Immature natural killer cell (primary cell): ENCODE results near the gene TRAF3IP1. TPM values are rescaled to one million over a fixed set of nuclear protein-coding genes. Genes with fewer than 3 reads are reported as not detected.
A peak's percentile ranks its signal among the peaks of the same experiment; 100 is the strongest.

ENCODE experiments used
- DNase-seq, 3 donors: peaks; one replicate each; pipeline ENCODE4 v3.0.0; 2022; ENCODE audit warnings: mixed read lengths in 1 of 3
- H3K27ac Mint-ChIP-seq, 6 donors: one replicate each; pipeline ENCODE4 v1.8.0; 2020; ENCODE audit warnings: mixed read lengths in 6 of 6, mild to moderate bottlenecking in 5 of 6, inconsistent platforms in 4 of 6, moderate library complexity in 3 of 6
- H3K27me3 Mint-ChIP-seq, 3 donors: one replicate each; pipeline ENCODE4 v1.8.0; 2020 to 2021; ENCODE audit warnings: low read depth in 3 of 3, mild to moderate bottlenecking in 3 of 3, mixed read lengths in 3 of 3, moderate library complexity in 3 of 3, inconsistent platforms in 1 of 3
- H3K36me3 Mint-ChIP-seq, 3 donors: one replicate each; pipeline ENCODE4 v1.8.0; 2020; ENCODE audit warnings: mixed read lengths in 3 of 3, inconsistent platforms in 2 of 3, mild to moderate bottlenecking in 2 of 3
- H3K4me1 Mint-ChIP-seq, 2 donors: one replicate each; pipeline ENCODE4 v1.8.0; 2020; ENCODE audit warnings: inconsistent platforms in 2 of 2, mild to moderate bottlenecking in 2 of 2, mixed read lengths in 2 of 2, moderate library complexity in 1 of 2
- H3K4me3 Mint-ChIP-seq, 5 donors: one replicate each; pipeline ENCODE4 v1.8.0; 2020; ENCODE audit warnings: mild to moderate bottlenecking in 5 of 5, mixed read lengths in 5 of 5, inconsistent platforms in 3 of 5, moderate library complexity in 3 of 5
- H3K9me3 Mint-ChIP-seq, 6 donors: one replicate each; pipeline ENCODE4 v1.8.0; 2020; ENCODE audit warnings: mild to moderate bottlenecking in 6 of 6, mixed read lengths in 6 of 6, inconsistent platforms in 4 of 6, moderate library complexity in 3 of 6
- polyA plus RNA-seq, 3 donors: library from polyadenylated mRNA; unstranded; fragments of 300-500 nt; fragmentation: Illumina TruSeq; gene quantifications; one replicate each; pipeline ENCODE4 v1.2.3, GENCODE V29; 2021

The TRAF3IP1 gene
- polyA plus RNA-seq, 3 donors from 2014 or later: 1.9 to 7.0 (median 2.2) TPM

- H3K27me3 Mint-ChIP-seq: peaks cover under 1 to 7% (median 4%) of the 10 kb centered on the region in 3 donors
- H3K4me3 Mint-ChIP-seq: no peak overlapping the region
- no peaks in the 10 kb centered on the region for H3K9me3 Mint-ChIP-seq
- H3K27ac Mint-ChIP-seq: no peak overlapping the region
- DNase-seq: no peak
- peaks cover 0 to 9% (median 0%) of the 10 kb centered on the region in 3 donors for H3K36me3 Mint-ChIP-seq
- H3K4me1 Mint-ChIP-seq: peaks cover 10 to 15% of the 10 kb centered on the region in 2 donors
These were observed 102.0 kb downstream of the TRAF3IP1 start for GRCh38 chr2:238422285-238422684.

GRCh38 chr2:238422940-238423339 lies 102.6 kb downstream of the TRAF3IP1 start:
- H3K36me3 Mint-ChIP-seq: peaks cover 0 to 9% (median 0%) of the 10 kb centered on the region in 3 donors
- no peak for DNase-seq
- no peak overlapping the region for H3K4me3 Mint-ChIP-seq
- H3K27ac Mint-ChIP-seq: no peak overlapping the region
- H3K4me1 Mint-ChIP-seq: peaks cover 17 to 22% of the 10 kb centered on the region in 2 donors
- H3K9me3 Mint-ChIP-seq: no peaks in the 10 kb centered on the region
- peaks cover 2 to 12% (median 11%) of the 10 kb centered on the region in 3 donors for H3K27me3 Mint-ChIP-seq

GRCh38 chr2:238423561-238424312 lies 103.4 kb downstream of the TRAF3IP1 start:
- Mint-ChIP-seq H3K4me1 (peaks cover 25 to 30% of the 10 kb centered on the region in 2 donors), H3K4me3 (peak overlapping the region in 2 of 5 donors; percentile 33 to 51), H3K36me3 (peaks cover 0 to 9% (median 0%) of the 10 kb centered on the region in 3 donors)

GRCh38 chr2:238424313-238424700 lies 104.0 kb downstream of the TRAF3IP1 start:
- Mint-ChIP-seq H3K27me3 (peaks cover 2 to 12% (median 11%) of the 10 kb centered on the region in 3 donors), H3K36me3 (peaks cover 0 to 9% (median 0%) of the 10 kb centered on the region in 3 donors), H3K9me3 (no peaks in the 10 kb centered on the region), H3K4me3 (peak overlapping the region; percentile 33 to 73 (median 59)), H3K27ac (peak overlapping the region in 5 of 6 donors; percentile 50 to 86 (median 77)), H3K4me1 (peaks cover 30 to 36% of the 10 kb centered on the region in 2 donors)
- DNase-seq: no peak

More at GRCh38 chr2:238423561-238424312, 103.4 kb downstream of the TRAF3IP1 start:
- no peaks in the 10 kb centered on the region for H3K9me3 Mint-ChIP-seq
- DNase-seq: no peak
- peaks cover 2 to 12% (median 11%) of the 10 kb centered on the region in 3 donors for H3K27me3 Mint-ChIP-seq
- H3K27ac Mint-ChIP-seq: peak overlapping the region in 2 of 6 donors; percentile 67 to 81

- peak overlapping the region; percentile 51 to 89 (median 89) for H3K4me3 Mint-ChIP-seq
- no peaks in the 10 kb centered on the region for H3K9me3 Mint-ChIP-seq
- H3K27ac Mint-ChIP-seq: peak overlapping the region; percentile 84 to 97 (median 94)
- DNase-seq: no peak
- peaks cover 40 to 48% of the 10 kb centered on the region in 2 donors for H3K4me1 Mint-ChIP-seq
- H3K36me3 Mint-ChIP-seq: peaks cover 2 to 8% (median 6%) of the 10 kb centered on the region in 3 donors
- H3K27me3 Mint-ChIP-seq: peaks cover 2 to 12% (median 11%) of the 10 kb centered on the region in 3 donors
These were observed 105.2 kb downstream of the TRAF3IP1 start for GRCh38 chr2:238425505-238425978.

GRCh38 chr2:238425979-238426567 lies 105.8 kb downstream of the TRAF3IP1 start:
- peak overlapping the region; percentile 89 to 94 (median 89) for H3K4me3 Mint-ChIP-seq
- peaks cover 3 to 8% (median 7%) of the 10 kb centered on the region in 3 donors for H3K36me3 Mint-ChIP-seq
- peaks cover 44 to 53% of the 10 kb centered on the region in 2 donors for H3K4me1 Mint-ChIP-seq

GRCh38 chr2:238426568-238427434 lies 106.5 kb downstream of the TRAF3IP1 start, which contains the start of gene ASB1:
TSS of gene ASB1 (plus strand) at chr2:238426927. CDS start at chr2:238427071, 144 bp downstream.
- Mint-ChIP-seq H3K27ac (peak within 1 kb of the TSS; percentile 89 to 97 (median 97)), H3K4me1 (peaks cover 51 to 61% of the 10 kb centered on the region in 2 donors), H3K36me3 (peaks cover 3 to 8% (median 7%) of the 10 kb centered on the region in 3 donors), H3K27me3 (peaks cover 2 to 12% (median 11%) of the 10 kb centered on the region in 3 donors), H3K9me3 (no peaks in the 10 kb centered on the region), H3K4me3 (peak within 1 kb of the TSS; percentile 90 to 95 (median 92))
- DNase-seq: peak; percentile 91

More at GRCh38 chr2:238425979-238426567, 105.8 kb downstream of the TRAF3IP1 start:
- no peak for DNase-seq
- peaks cover 2 to 12% (median 11%) of the 10 kb centered on the region in 3 donors for H3K27me3 Mint-ChIP-seq
- peak overlapping the region; percentile 89 to 97 (median 96) for H3K27ac Mint-ChIP-seq
- no peaks in the 10 kb centered on the region for H3K9me3 Mint-ChIP-seq

- H3K36me3 Mint-ChIP-seq: peaks cover 3 to 8% (median 7%) of the 10 kb centered on the region in 3 donors
- peaks cover 58 to 69% of the 10 kb centered on the region in 2 donors for H3K4me1 Mint-ChIP-seq
- H3K27ac Mint-ChIP-seq: peak overlapping the region; percentile 85 to 97 (median 88)
- H3K4me3 Mint-ChIP-seq: peak overlapping the region; percentile 90 to 95 (median 91)
- no peak for DNase-seq
- peaks cover 2 to 12% (median 11%) of the 10 kb centered on the region in 3 donors for H3K27me3 Mint-ChIP-seq
- H3K9me3 Mint-ChIP-seq: no peaks in the 10 kb centered on the region
These were observed 107.3 kb downstream of the TRAF3IP1 start for GRCh38 chr2:238427435-238428162.

- Mint-ChIP-seq H3K27me3 (peaks cover 2 to 12% (median 11%) of the 10 kb centered on the region in 3 donors), H3K9me3 (no peaks in the 10 kb centered on the region), H3K4me1 (peaks cover 66 to 80% of the 10 kb centered on the region in 2 donors), H3K27ac (peak overlapping the region; percentile 84 to 97 (median 88)), H3K4me3 (peak overlapping the region in 3 of 5 donors; percentile 63 to 95 (median 90)), H3K36me3 (peaks cover 3 to 11% (median 8%) of the 10 kb centered on the region in 3 donors)
- DNase-seq: no peak
These were observed 108.5 kb downstream of the TRAF3IP1 start for GRCh38 chr2:238428866-238429265.

- H3K36me3 Mint-ChIP-seq: peaks cover 10 to 18% (median 15%) of the 10 kb centered on the region in 3 donors
These were observed 110.5 kb downstream of the TRAF3IP1 start for GRCh38 chr2:238430781-238431180.

GRCh38 chr2:238431456-238431855 lies 111.1 kb downstream of the TRAF3IP1 start:
- DNase-seq: no peak
- Mint-ChIP-seq H3K4me1 (peaks cover 61 to 84% of the 10 kb centered on the region in 2 donors), H3K36me3 (peaks cover 15 to 23% (median 20%) of the 10 kb centered on the region in 3 donors), H3K4me3 (no peak overlapping the region), H3K27ac (peak overlapping the region; percentile 56 to 86 (median 76)), H3K9me3 (no peaks in the 10 kb centered on the region), H3K27me3 (peaks cover 2 to 8% (median 7%) of the 10 kb centered on the region in 3 donors)

More at GRCh38 chr2:238430781-238431180, 110.5 kb downstream of the TRAF3IP1 start:
- Mint-ChIP-seq H3K4me3 (no peak overlapping the region), H3K27ac (peak overlapping the region in 5 of 6 donors; percentile 12 to 85 (median 78)), H3K9me3 (no peaks in the 10 kb centered on the region), H3K4me1 (peaks cover 64 to 84% of the 10 kb centered on the region in 2 donors), H3K27me3 (peaks cover 2 to 11% (median 10%) of the 10 kb centered on the region in 3 donors)
- no peak for DNase-seq

- H3K27me3 Mint-ChIP-seq: no peaks in the 10 kb centered on the region
- peaks cover 54 to 89% of the 10 kb centered on the region in 2 donors for H3K4me1 Mint-ChIP-seq
These were observed 113.1 kb downstream of the TRAF3IP1 start for GRCh38 chr2:238433300-238433915.

More at GRCh38 chr2:238433300-238433915, 113.1 kb downstream of the TRAF3IP1 start:
- H3K27ac Mint-ChIP-seq: peak overlapping the region in 5 of 6 donors; percentile 25 to 65 (median 34)
- H3K4me3 Mint-ChIP-seq: no peak overlapping the region
- no peaks in the 10 kb centered on the region for H3K9me3 Mint-ChIP-seq
- peaks cover 19 to 34% (median 20%) of the 10 kb centered on the region in 3 donors for H3K36me3 Mint-ChIP-seq
- no peak for DNase-seq
